Tibial artery (tissue), 4 donors: Measurements from ENCODE around the gene ANKRD44.

Source experiments
- DNase-seq, 2 donors: peaks; one replicate each; pipeline ENCODE4 v3.0.0-alpha.2; 2019
- H3K27ac ChIP-seq, 2 donors: fragments of 200-600 bp; sonication (generic) in 1 of 2; 1 replicate in 1 of 2; 2 replicates in 1 of 2; pipeline ENCODE4 v1.5.1; 2018 to 2019; ENCODE audit warnings: mild to moderate bottlenecking in 1 of 2
- H3K27me3 ChIP-seq, 2 donors: fragments of 200-600 bp; sonication (generic) in 1 of 2; one replicate each; pipeline versions ENCODE4 v1.5.1 to v1.6.0; 2016 to 2019
- H3K36me3 ChIP-seq, 3 donors: fragments of 200-600 bp; sonication (generic) in 2 of 3; one replicate each; pipeline ENCODE4 v1.5.1; 2016 to 2019; ENCODE audit warnings: mild to moderate bottlenecking in 2 of 3
- H3K4me1 ChIP-seq, 4 donors: fragments of 200-600 bp; sonication (generic) in 2 of 4; 1 replicate in 3 of 4; 2 replicates in 1 of 4; pipeline ENCODE4 v1.5.1; 2016 to 2019
- H3K4me3 ChIP-seq, 2 donors: fragments of 200-600 bp; sonication (generic) in 1 of 2; 1 replicate in 1 of 2; 2 replicates in 1 of 2; pipeline ENCODE4 v1.5.1; 2018 to 2019; ENCODE audit warnings: mild to moderate bottlenecking in 2 of 2
- H3K9me3 ChIP-seq, 3 donors: fragments of 200-600 bp; sonication (generic) in 1 of 3; one replicate each; pipeline ENCODE4 v1.5.1; 2016 to 2019
- intact Hi-C: fragments of 100-400 bp; cut with DNase I; formaldehyde crosslinking; loops from one replicate; pipeline ENCODE4 v1.15.0; 2023; ENCODE audit warnings: low total_unique reads
- TF ChIP-seq, protein P1 (sequence below), 2 experiments: fragments of 200-600 bp in 1 of 2; fragments of 450-650 bp in 1 of 2; IDR thresholded peaks; one replicate each; pipeline ENCODE4 v1.5.1; 2017 to 2019; ENCODE audit warnings: antibody characterized with exemption in 2 of 2, mild to moderate bottlenecking in 1 of 2, moderate library complexity in 1 of 2

The ANKRD44 gene

GRCh38 chr2:197145471-197146056, 165.0 kb downstream of the ANKRD44 start:
- intact Hi-C loops, result no loop called here
- Histone ChIP-seq H3K4me3 (no peak overlapping the region), H3K36me3 (no peaks in the 10 kb centered on the region), H3K27me3 (no peaks in the 10 kb centered on the region), H3K9me3 (no peaks in the 10 kb centered on the region), H3K4me1 (no peaks in the 10 kb centered on the region), H3K27ac (no peak overlapping the region)
- TF ChIP-seq, protein P1, sequence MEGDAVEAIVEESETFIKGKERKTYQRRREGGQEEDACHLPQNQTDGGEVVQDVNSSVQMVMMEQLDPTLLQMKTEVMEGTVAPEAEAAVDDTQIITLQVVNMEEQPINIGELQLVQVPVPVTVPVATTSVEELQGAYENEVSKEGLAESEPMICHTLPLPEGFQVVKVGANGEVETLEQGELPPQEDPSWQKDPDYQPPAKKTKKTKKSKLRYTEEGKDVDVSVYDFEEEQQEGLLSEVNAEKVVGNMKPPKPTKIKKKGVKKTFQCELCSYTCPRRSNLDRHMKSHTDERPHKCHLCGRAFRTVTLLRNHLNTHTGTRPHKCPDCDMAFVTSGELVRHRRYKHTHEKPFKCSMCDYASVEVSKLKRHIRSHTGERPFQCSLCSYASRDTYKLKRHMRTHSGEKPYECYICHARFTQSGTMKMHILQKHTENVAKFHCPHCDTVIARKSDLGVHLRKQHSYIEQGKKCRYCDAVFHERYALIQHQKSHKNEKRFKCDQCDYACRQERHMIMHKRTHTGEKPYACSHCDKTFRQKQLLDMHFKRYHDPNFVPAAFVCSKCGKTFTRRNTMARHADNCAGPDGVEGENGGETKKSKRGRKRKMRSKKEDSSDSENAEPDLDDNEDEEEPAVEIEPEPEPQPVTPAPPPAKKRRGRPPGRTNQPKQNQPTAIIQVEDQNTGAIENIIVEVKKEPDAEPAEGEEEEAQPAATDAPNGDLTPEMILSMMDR (IDR thresholded peaks at IDR 0.05), result no peak
- DNase-seq, result no peak

DNA sequence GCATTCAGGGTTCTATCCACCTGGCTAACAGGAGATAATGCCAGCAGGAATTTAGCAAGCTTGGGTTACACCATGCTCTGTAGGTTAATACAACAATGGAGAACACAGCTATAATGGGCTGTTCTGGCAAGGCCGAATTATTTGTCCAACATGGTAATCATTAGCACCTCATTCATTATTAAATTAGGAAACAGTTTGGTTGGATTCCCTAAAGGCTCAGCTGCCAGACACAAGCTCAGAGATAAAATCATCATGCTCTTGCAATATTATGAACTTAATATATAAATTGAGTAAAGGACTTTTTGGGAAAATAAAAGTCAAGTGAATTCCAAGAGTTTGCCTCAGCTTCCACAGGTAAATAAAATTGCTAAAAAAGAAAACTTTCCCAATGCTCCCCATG, 166.4 kb downstream of the ANKRD44 start:
- no peaks in the 10 kb centered on the region for H3K4me1 ChIP-seq
- H3K27me3 ChIP-seq, result no peaks in the 10 kb centered on the region
- H3K27ac ChIP-seq, result no peak overlapping the region
- DNase-seq, result no peak
- TF ChIP-seq, protein P1 (IDR thresholded peaks at IDR 0.05), result no peak
- H3K9me3 ChIP-seq, result no peaks in the 10 kb centered on the region
- H3K4me3 ChIP-seq, result no peak overlapping the region
- no peaks in the 10 kb centered on the region for H3K36me3 ChIP-seq
- intact Hi-C loops, result no loop called here

- H3K4me1 ChIP-seq, result peaks cover 0 to 17% (median 0%) of the 10 kb centered on the region in 4 donors
- TF ChIP-seq, protein P1 (IDR thresholded peaks at IDR 0.05), result no peak
- no peaks in the 10 kb centered on the region for H3K36me3 ChIP-seq
- no peak overlapping the region for H3K27ac ChIP-seq
- intact Hi-C loops, result no loop called here
- H3K9me3 ChIP-seq, result no peaks in the 10 kb centered on the region
- no peak overlapping the region for H3K4me3 ChIP-seq
- H3K27me3 ChIP-seq, result no peaks in the 10 kb centered on the region
- DNase-seq, result no peak
Measured at GRCh38 chr2:197141702-197142473, 168.7 kb downstream of the ANKRD44 start.

DNA sequence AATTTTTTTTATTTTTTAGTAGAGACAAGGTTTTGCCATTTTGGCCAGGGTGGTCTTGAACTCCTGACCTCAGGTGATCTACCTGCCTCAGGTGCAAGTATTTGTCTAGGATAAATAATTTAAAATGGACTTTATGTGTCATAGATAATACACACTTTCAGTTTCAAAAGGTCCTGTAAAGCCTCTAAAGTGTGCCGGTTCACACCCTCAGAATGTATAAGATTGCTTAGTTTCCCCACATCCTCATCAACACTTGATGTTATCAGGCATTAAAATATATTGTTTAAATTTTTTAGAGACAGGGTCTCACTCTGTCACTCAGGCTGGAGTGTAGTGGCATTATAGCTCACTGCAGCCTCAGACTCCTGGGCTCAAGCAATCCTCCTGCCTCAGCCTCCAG, 170.5 kb downstream of the ANKRD44 start:
- no peaks in the 10 kb centered on the region for H3K27me3 ChIP-seq
- intact Hi-C loops, result no loop called here
- TF ChIP-seq, protein P1 (IDR thresholded peaks at IDR 0.05), result no peak

GRCh38 chr2:197138506-197138905, 172.1 kb downstream of the ANKRD44 start:
- Histone ChIP-seq H3K4me1 (peaks cover 0 to 25% (median 0%) of the 10 kb centered on the region in 4 donors), H3K36me3 (no peaks in the 10 kb centered on the region), H3K9me3 (no peaks in the 10 kb centered on the region), H3K4me3 (no peak overlapping the region), H3K27ac (no peak overlapping the region), H3K27me3 (no peaks in the 10 kb centered on the region)
- intact Hi-C loops, result no loop called here
- TF ChIP-seq, protein P1 (IDR thresholded peaks at IDR 0.05), result no peak
- DNase-seq, result no peak

More for the DNA sequence above, 170.5 kb downstream of the ANKRD44 start:
- Histone ChIP-seq H3K36me3 (no peaks in the 10 kb centered on the region), H3K27ac (no peak overlapping the region), H3K4me3 (no peak overlapping the region), H3K4me1 (peaks cover 0 to 25% (median 0%) of the 10 kb centered on the region in 4 donors), H3K9me3 (no peaks in the 10 kb centered on the region)
- no peak for DNase-seq
